ENCODE data around the gene TMEM81. TPM values are rescaled to one million over a fixed set of nuclear protein-coding genes. Genes with fewer than 3 reads are reported as not detected.

The TMEM81 gene
- total and polyA plus RNA-seq, 8 donors: 3.3 to 4.4 (median 4.0) TPM

GRCh38 chr1:205071801-205072200 is 12.5 kb downstream of the TMEM81 start:
- DNase-seq: peak in 1 of 4 donors; percentile 37

GRCh38 chr1:205071028-205071409 is 13.2 kb downstream of the TMEM81 start:
- no peaks in the 10 kb centered on the region for H3K27me3 ChIP-seq
- H3K36me3 ChIP-seq: no peaks in the 10 kb centered on the region
- no peak overlapping the region for H3K27ac ChIP-seq
- DNase-seq: no peak
- no peak overlapping the region for H3K4me3 ChIP-seq
- ATAC-seq: no peak
- no peaks in the 10 kb centered on the region for H3K9me3 ChIP-seq
- no peak for TF ChIP-seq CTCF (IDR thresholded peaks at IDR 0.05)
- no peaks in the 10 kb centered on the region for H3K4me1 ChIP-seq
- intact Hi-C loops (cut with DNase I): no loop called here

More at GRCh38 chr1:205071801-205072200, 12.5 kb downstream of the TMEM81 start:
- H3K27me3 ChIP-seq: no peaks in the 10 kb centered on the region
- H3K36me3 ChIP-seq: no peaks in the 10 kb centered on the region
- no peak overlapping the region for H3K4me3 ChIP-seq
- no peak for TF ChIP-seq CTCF (IDR thresholded peaks at IDR 0.05)
- H3K4me1 ChIP-seq: no peaks in the 10 kb centered on the region
- H3K9me3 ChIP-seq: no peaks in the 10 kb centered on the region
- ATAC-seq: no peak
- intact Hi-C loops (cut with DNase I): no loop called here
- H3K27ac ChIP-seq: no peak overlapping the region

GRCh38 chr1:205069371-205070125 is 14.7 kb downstream of the TMEM81 start:
- Histone ChIP-seq H3K27ac (no peak overlapping the region), H3K4me1 (no peaks in the 10 kb centered on the region), H3K27me3 (no peaks in the 10 kb centered on the region), H3K9me3 (no peaks in the 10 kb centered on the region), H3K4me3 (no peak overlapping the region), H3K36me3 (no peaks in the 10 kb centered on the region)
- intact Hi-C loops (cut with DNase I): no loop called here
- DNase-seq (no peak), ATAC-seq (no peak)
- no peak for TF ChIP-seq CTCF (IDR thresholded peaks at IDR 0.05)

GRCh38 chr1:205068457-205069040 is 15.7 kb downstream of the TMEM81 start:
- no peak overlapping the region for H3K4me3 ChIP-seq
- no peaks in the 10 kb centered on the region for H3K9me3 ChIP-seq
- no peaks in the 10 kb centered on the region for H3K36me3 ChIP-seq
- no peak overlapping the region for H3K27ac ChIP-seq
- no peak for TF ChIP-seq CTCF (IDR thresholded peaks at IDR 0.05)
- no peak for ATAC-seq
- H3K27me3 ChIP-seq: no peaks in the 10 kb centered on the region
- no peaks in the 10 kb centered on the region for H3K4me1 ChIP-seq
- intact Hi-C loops (cut with DNase I): no loop called here
- DNase-seq: peak in 2 of 4 donors; percentile 39 to 41

GRCh38 chr1:205068001-205068400 is 16.3 kb downstream of the TMEM81 start:
- Histone ChIP-seq H3K4me3 (no peak overlapping the region), H3K27ac (no peak overlapping the region), H3K4me1 (no peaks in the 10 kb centered on the region), H3K9me3 (no peaks in the 10 kb centered on the region), H3K36me3 (no peaks in the 10 kb centered on the region), H3K27me3 (no peaks in the 10 kb centered on the region)
- no peak for DNase-seq
- TF ChIP-seq CTCF (IDR thresholded peaks at IDR 0.05): no peak
- ATAC-seq: no peak
- intact Hi-C loops (cut with DNase I): no loop called here
